ENCODE data around the gene IL1RAPL1. TPM values are rescaled to one million over a fixed set of nuclear protein-coding genes. Genes with fewer than 3 reads are reported as not detected.

The IL1RAPL1 gene
- total RNA-seq, 1 donor from 2014 or later, result 0.16 TPM

DNA sequence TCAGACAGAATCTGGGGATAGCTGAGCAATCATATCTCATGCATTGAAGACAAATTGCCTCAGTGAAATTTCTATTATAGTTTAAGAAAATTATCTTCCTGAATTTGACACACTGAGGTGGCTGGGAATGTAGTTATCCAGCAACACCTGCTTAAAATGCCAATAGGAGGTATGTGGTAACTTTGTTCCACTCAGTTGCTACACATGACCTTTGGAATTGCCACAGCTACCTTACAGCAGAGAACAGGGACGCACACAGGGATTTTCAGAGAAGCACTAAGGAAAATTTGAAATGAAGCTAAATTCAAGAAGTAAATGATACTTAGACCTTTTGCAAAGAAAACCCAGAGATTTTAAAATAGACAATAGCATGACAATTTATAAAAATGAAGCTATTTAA is 264.6 kb downstream of the IL1RAPL1 start:
- Histone ChIP-seq H3K27ac (ENCODE audit: low read depth, low read length) (no peak overlapping the region), H3K9me3 (ENCODE audit: insufficient read depth, low read depth, low read length) (no peaks in the 10 kb centered on the region), H3K79me2 (ENCODE audit: insufficient read depth, low read length) (no peaks in the 10 kb centered on the region), H3K9ac (ENCODE audit: low read length) (no peak overlapping the region), H3K4me1 (ENCODE audit: insufficient read depth, low read length) (no peaks in the 10 kb centered on the region), H3K36me3 (ENCODE audit: insufficient read depth, low read length) (no peaks in the 10 kb centered on the region), H3K4me3 (ENCODE audit: insufficient read depth, low read depth, low read length) (no peak overlapping the region), H4K20me1 (ENCODE audit: insufficient read depth, low read length) (no peaks in the 10 kb centered on the region), H2AFZ (ENCODE audit: low read depth, low read length) (no peak overlapping the region), H3K4me2 (ENCODE audit: low read length) (no peak overlapping the region), H3K27me3 (ENCODE audit: insufficient read depth, low read length) (no peaks in the 10 kb centered on the region)
- peaks cover 4% of the 10 kb centered on the region for H3K4me1 Mint-ChIP-seq (ENCODE audit: low read depth, unreplicated experiment)
- no peak overlapping the region for H3K27ac Mint-ChIP-seq (ENCODE audit: unreplicated experiment)
- no peaks in the 10 kb centered on the region for H3K36me3 Mint-ChIP-seq (ENCODE audit: low read depth, unreplicated experiment)
- no peaks in the 10 kb centered on the region for H3K9me3 Mint-ChIP-seq (ENCODE audit: unreplicated experiment)
- no peak overlapping the region for H3K4me3 Mint-ChIP-seq (ENCODE audit: unreplicated experiment)
- FAIRE-seq (peak; percentile 96), DNase-seq (ENCODE audit: low read depth) (no peak)
- TF ChIP-seq, protein P1, sequence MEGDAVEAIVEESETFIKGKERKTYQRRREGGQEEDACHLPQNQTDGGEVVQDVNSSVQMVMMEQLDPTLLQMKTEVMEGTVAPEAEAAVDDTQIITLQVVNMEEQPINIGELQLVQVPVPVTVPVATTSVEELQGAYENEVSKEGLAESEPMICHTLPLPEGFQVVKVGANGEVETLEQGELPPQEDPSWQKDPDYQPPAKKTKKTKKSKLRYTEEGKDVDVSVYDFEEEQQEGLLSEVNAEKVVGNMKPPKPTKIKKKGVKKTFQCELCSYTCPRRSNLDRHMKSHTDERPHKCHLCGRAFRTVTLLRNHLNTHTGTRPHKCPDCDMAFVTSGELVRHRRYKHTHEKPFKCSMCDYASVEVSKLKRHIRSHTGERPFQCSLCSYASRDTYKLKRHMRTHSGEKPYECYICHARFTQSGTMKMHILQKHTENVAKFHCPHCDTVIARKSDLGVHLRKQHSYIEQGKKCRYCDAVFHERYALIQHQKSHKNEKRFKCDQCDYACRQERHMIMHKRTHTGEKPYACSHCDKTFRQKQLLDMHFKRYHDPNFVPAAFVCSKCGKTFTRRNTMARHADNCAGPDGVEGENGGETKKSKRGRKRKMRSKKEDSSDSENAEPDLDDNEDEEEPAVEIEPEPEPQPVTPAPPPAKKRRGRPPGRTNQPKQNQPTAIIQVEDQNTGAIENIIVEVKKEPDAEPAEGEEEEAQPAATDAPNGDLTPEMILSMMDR (IDR thresholded peaks at IDR 0.05; ENCODE audit: insufficient read depth, low read depth, low read length), result no peak
- H3K27me3 Mint-ChIP-seq (ENCODE audit: low read depth, unreplicated experiment), result no peaks in the 10 kb centered on the region

DNA sequence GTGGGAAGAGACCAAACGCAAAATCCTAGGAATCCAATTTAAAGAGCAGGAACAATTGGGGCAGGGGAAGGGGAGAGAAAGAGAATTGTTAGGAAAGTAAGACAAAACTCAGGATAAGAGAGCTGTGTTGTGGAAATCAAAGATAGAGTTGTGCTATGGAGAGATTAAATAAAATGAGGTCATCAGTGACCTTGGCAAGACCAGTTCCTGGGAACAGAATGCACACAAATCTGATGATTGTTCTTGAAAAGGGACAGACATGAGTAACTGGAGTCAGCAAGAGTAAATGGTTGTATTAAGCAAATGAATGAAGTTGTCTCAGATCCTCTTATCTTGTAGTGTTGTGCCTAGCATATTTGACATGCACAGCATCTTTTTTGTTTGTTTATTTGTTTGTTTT is 267.4 kb downstream of the IL1RAPL1 start:
- Histone ChIP-seq H3K4me2 (ENCODE audit: low read length) (no peak overlapping the region), H4K20me1 (ENCODE audit: insufficient read depth, low read length) (no peaks in the 10 kb centered on the region), H3K9me3 (ENCODE audit: insufficient read depth, low read depth, low read length) (no peaks in the 10 kb centered on the region), H3K27ac (ENCODE audit: low read depth, low read length) (no peak overlapping the region), H3K27me3 (ENCODE audit: insufficient read depth, low read length) (no peaks in the 10 kb centered on the region), H3K36me3 (ENCODE audit: insufficient read depth, low read length) (no peaks in the 10 kb centered on the region), H2AFZ (ENCODE audit: low read depth, low read length) (no peak overlapping the region), H3K9ac (ENCODE audit: low read length) (no peak overlapping the region), H3K4me3 (ENCODE audit: insufficient read depth, low read depth, low read length) (no peak overlapping the region), H3K79me2 (ENCODE audit: insufficient read depth, low read length) (no peaks in the 10 kb centered on the region), H3K4me1 (ENCODE audit: insufficient read depth, low read length) (no peaks in the 10 kb centered on the region)
- Mint-ChIP-seq H3K27me3 (ENCODE audit: low read depth, unreplicated experiment) (no peaks in the 10 kb centered on the region), H3K4me1 (ENCODE audit: low read depth, unreplicated experiment) (peaks cover 4% of the 10 kb centered on the region), H3K36me3 (ENCODE audit: low read depth, unreplicated experiment) (no peaks in the 10 kb centered on the region), H3K9me3 (ENCODE audit: unreplicated experiment) (no peaks in the 10 kb centered on the region), H3K4me3 (ENCODE audit: unreplicated experiment) (no peak overlapping the region), H3K27ac (ENCODE audit: unreplicated experiment) (no peak overlapping the region)
- TF ChIP-seq, protein P1 (IDR thresholded peaks at IDR 0.05; ENCODE audit: insufficient read depth, low read depth, low read length), result no peak
- no peak for TF ChIP-seq EZH2 (IDR thresholded peaks at IDR 0.05; ENCODE audit: insufficient read depth, low read length)
- peak; percentile 22 for DNase-seq (ENCODE audit: low read depth)
- peak; percentile 95 for FAIRE-seq

DNA sequence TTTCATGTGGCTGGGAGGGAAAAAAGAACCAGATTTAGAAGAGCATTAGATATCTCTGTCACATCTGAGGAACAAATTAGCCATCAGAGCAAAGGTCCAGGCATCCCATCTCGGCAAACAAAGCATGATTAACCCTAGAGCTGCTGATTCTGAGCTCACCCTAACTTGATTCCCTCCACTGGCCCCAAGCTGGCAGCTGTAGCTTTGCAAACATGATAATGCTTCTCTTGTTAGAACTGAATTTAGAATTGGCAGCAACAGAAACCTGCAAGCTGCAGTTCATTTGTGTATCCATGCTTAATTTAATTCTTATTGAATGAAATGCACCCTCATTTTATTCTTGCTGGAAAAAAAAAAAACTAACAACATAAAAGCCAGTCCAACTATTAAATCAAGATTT is 289.2 kb downstream of the IL1RAPL1 start:
- no peak for FAIRE-seq
- Histone ChIP-seq H4K20me1 (ENCODE audit: insufficient read depth, low read length) (no peaks in the 10 kb centered on the region), H3K27me3 (ENCODE audit: insufficient read depth, low read length) (no peaks in the 10 kb centered on the region), H3K4me1 (ENCODE audit: insufficient read depth, low read length) (no peaks in the 10 kb centered on the region), H2AFZ (ENCODE audit: low read depth, low read length) (no peak overlapping the region), H3K9me3 (ENCODE audit: insufficient read depth, low read depth, low read length) (no peaks in the 10 kb centered on the region), H3K36me3 (ENCODE audit: insufficient read depth, low read length) (no peaks in the 10 kb centered on the region), H3K79me2 (ENCODE audit: insufficient read depth, low read length) (no peaks in the 10 kb centered on the region), H3K4me3 (ENCODE audit: insufficient read depth, low read depth, low read length) (no peak overlapping the region), H3K27ac (ENCODE audit: low read depth, low read length) (no peak overlapping the region), H3K4me2 (ENCODE audit: low read length) (no peak overlapping the region), H3K9ac (ENCODE audit: low read length) (no peak overlapping the region)
- no peak for DNase-seq (ENCODE audit: low read depth)
- Mint-ChIP-seq H3K4me1 (ENCODE audit: low read depth, unreplicated experiment) (peaks cover 2% of the 10 kb centered on the region), H3K4me3 (ENCODE audit: unreplicated experiment) (no peak overlapping the region), H3K27me3 (ENCODE audit: low read depth, unreplicated experiment) (no peaks in the 10 kb centered on the region), H3K27ac (ENCODE audit: unreplicated experiment) (no peak overlapping the region), H3K36me3 (ENCODE audit: low read depth, unreplicated experiment) (no peaks in the 10 kb centered on the region), H3K9me3 (ENCODE audit: unreplicated experiment) (no peaks in the 10 kb centered on the region)
- TF ChIP-seq, protein P1 (IDR thresholded peaks at IDR 0.05; ENCODE audit: insufficient read depth, low read depth, low read length), result no peak
